ENCODE results near the gene STEAP2.

DNA sequence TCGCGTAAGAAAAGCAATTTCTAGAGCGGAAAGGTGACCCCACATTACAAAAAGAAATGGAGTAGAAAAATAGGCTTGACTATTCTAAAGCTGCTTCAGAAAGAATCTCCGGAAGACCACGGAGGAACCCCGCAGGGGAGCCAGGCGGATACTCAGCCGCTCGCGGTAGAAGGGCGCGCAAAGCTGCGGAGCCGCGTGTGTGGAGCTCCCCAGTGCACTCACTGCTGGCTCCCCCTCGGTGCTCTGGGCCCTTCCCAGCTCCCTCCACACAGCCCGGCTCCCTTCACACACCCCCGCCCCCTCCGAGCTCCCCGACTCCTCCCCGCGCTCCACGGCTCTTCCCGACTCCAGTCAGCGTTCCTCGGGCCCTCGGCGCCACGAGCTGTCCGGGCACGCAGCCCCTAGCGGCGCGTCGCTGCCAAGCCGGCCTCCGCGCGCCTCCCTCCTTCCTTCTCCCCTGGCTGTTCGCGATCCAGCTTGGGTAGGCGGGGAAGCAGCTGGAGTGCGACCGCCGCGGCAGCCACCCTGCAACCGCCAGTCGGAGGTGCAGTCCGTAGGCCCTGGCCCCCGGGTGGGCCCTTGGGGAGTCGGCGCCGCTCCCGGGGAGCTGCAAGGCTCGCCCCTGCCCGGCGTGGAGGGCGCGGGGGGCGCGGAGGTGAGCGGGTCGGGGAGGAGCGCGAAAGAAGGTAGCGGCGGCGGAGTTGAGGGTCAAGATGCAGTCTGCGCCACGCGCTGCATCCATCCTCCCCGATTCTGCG is at the start of gene STEAP2:
- TF ChIP-seq, protein P1, sequence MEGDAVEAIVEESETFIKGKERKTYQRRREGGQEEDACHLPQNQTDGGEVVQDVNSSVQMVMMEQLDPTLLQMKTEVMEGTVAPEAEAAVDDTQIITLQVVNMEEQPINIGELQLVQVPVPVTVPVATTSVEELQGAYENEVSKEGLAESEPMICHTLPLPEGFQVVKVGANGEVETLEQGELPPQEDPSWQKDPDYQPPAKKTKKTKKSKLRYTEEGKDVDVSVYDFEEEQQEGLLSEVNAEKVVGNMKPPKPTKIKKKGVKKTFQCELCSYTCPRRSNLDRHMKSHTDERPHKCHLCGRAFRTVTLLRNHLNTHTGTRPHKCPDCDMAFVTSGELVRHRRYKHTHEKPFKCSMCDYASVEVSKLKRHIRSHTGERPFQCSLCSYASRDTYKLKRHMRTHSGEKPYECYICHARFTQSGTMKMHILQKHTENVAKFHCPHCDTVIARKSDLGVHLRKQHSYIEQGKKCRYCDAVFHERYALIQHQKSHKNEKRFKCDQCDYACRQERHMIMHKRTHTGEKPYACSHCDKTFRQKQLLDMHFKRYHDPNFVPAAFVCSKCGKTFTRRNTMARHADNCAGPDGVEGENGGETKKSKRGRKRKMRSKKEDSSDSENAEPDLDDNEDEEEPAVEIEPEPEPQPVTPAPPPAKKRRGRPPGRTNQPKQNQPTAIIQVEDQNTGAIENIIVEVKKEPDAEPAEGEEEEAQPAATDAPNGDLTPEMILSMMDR (IDR thresholded peaks at IDR 0.05; ENCODE audit: low read depth, low read length, poor library complexity, severe bottlenecking) = no peak
- TF ChIP-seq EZH2phosphoT487 (IDR thresholded peaks at IDR 0.05; ENCODE audit: borderline replicate concordance, low read length) = no peak
